Measurements from ENCODE around the gene NPPA.

NPPA gene

DNA sequence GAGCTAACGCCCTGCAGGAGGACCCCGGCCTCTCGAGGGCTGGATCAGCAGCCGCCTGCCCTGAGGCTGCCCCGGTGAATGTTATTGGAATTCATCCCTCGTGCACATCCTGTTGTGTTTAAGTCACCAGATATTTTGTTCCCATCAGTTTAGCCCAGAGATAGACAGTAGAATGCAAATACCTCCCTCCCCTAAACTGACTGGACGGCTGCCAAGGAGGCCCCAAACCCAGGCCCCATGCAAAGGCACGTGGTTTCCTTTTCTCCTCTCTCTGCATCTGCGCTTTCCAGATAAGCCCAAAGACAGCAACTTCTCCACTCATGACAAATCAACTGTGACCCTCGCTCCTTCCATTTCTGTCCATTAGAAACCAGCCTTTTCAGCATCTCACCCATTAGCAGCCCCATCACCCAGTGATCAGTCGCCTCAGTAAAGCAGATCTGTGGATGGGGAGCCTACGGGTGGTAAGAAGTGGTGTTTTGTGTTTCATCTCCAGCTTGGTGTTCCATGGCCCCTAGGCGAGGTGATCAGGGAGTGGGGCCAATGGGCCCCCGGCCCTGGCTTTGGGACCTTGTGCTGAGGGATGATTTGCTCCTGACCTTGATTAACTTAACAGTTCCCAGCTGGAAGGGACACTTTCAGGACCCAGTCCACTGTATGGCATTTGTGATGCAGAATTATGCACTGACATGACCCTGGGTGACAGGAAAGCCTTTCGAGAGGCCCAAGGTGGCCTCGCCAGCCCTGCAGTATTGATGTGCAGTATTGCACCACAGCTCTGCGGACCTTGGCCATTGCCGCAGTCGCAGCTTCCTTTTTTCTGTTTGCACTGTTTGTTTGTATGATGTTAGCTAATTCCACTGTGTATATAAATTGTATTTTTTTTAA, 5.2 kb downstream of the NPPA start:
- DNase-seq (ENCODE audit: low read depth): no peak

GRCh38 chr1:11841245-11842153, 6.1 kb downstream of the NPPA start:
- DNase-seq (ENCODE audit: low read depth): no peak

DNA sequence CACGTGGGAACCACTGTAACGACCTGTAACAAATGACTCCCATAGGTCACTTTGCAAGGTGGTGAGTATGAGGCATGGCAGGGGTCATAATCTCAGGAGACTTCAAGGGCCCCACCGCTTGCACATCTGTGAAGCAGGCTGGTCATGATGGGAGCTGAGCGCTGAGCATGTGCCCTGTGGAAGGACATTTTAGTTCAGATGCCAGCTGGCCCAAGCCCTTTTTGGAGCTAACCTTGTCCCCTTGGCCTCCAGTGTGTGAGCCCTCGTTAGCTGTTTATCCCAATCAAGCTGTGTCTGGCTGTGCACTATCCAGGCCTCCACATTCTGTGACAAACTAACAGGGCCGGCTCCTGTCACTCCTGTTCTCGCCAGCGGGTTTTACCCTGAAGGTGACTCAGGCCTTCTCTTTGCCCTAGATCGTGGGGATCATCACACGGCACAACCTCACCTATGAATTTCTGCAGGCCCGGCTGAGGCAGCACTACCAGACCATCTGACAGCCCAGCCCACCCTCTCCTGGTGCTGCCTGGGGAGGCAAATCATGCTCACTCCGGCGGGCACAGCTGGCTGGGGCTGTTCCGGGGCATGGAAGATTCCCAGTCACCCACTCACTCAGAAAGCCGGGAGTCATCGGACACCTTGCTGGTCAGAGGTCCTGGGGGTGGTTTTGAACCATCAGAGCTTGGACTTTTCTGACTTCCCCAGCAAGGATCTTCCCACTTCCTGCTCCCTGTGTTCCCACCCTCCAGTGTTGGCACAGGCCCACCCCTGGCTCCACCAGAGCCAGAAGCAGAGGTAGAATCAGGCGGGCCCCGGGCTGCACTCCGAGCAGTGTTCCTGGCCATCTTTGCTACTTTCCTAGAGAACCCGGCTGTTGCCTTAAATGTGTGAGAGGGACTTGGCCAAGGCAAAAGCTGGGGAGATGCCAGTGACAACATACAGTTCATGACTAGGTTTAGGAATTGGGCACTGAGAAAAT, 7.6 kb downstream of the NPPA start:
- DNase-seq (ENCODE audit: low read depth): no peak

DNA sequence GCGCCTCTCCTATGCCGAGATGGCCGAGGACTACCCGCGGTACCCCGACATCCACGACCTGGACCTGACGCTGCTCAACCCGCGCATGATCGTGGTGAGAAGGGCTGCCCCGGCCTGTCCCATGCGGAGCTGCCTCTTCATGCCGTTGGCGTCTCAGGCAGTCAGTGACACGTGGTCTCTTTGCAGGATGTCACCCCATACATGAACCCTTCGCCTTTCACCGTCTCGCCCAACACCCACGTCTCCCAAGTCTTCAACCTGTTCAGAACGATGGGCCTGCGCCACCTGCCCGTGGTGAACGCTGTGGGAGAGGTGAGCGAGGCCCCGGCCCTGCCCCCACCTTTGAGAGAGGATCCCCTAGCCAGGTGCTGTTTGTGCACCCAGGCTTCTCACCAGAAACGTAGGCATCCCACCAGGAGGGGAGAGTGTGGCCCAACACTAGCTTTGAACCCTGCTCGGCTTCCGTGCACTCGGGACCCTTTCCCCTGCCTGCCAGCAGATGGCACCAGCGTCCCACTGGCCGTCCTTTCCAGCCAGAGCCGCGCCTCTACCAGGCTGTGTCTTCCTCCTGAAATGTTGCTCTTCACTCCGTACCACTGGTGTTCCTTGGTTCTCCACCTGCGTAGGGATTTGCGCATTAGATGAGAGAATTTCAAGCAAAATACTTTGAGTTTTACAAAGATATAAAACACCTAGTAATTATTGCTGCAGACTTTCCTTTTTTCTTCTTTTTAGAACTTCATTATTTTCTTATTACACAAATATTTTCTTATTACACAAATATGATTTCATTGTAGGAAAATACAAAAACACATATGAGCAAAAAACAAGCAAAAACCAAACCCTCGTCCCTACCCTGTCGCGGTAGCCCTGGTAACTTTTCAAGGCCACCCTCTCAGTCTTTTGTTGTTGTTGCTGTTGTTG, 9.0 kb downstream of the NPPA start:
- peak; percentile 33 for DNase-seq (ENCODE audit: low read depth)

DNA sequence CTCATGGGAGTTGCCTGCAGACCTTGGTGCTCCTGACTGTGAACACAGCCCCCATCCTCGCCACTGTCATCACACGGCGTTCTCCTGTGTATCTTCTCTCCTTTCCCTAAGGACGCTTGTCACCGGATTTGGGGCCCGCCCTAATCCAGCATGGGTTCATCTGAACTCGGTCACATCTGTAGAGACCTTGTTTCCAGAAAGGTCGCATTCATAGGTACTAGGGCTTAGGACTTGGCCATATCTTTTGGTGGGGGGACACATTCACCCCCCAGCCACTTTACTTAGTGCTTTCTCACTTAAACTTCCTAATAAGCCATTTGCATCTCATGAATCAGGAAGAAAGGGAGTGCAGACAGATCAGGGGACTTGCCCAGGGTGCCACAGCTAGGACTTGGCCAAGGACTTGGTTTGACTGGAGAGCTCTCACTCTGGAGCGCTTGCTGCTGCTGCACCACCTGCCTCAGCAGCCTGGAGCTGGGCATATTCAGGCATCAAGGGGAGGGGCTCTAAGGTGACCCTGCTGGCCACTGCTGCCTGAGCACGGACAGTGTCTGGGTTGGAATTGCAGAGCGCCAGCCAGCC, 9.7 kb downstream of the NPPA start:
- DNase-seq (ENCODE audit: low read depth): no peak

DNA sequence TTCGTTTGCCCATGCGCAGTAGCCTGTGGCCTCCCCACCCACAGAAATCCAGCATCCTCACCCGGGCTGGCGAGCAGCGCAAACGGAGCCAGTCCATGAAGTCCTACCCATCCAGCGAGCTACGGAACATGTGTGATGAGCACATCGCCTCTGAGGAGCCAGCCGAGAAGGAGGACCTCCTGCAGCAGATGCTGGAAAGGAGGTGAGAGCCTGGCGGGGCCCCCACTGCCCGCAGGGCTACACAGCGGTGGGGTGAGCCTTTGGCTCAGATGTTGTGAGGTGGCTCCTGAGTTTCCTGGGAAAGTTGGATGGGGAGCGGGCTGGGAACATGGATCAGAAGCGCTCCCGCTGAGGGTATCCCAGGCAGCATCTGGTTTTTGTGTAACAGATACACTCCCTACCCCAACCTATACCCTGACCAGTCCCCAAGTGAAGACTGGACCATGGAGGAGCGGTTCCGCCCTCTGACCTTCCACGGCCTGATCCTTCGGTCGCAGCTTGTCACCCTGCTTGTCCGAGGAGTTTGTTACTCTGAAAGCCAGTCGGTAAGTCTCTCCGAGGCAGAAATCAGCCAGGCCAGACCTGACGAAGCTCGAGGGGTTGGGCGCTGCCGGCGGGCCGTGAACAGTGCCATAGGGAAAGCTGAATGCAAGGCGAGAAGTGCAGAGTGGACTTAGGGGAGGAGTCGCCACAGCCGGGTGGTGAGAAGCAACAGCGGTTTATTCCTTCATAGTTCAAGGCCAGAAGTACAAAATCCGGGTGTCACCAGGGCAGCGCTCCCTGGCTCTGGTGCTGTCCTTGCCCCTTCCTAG, 10.4 kb downstream of the NPPA start:
- DNase-seq (ENCODE audit: low read depth): no peak

DNA sequence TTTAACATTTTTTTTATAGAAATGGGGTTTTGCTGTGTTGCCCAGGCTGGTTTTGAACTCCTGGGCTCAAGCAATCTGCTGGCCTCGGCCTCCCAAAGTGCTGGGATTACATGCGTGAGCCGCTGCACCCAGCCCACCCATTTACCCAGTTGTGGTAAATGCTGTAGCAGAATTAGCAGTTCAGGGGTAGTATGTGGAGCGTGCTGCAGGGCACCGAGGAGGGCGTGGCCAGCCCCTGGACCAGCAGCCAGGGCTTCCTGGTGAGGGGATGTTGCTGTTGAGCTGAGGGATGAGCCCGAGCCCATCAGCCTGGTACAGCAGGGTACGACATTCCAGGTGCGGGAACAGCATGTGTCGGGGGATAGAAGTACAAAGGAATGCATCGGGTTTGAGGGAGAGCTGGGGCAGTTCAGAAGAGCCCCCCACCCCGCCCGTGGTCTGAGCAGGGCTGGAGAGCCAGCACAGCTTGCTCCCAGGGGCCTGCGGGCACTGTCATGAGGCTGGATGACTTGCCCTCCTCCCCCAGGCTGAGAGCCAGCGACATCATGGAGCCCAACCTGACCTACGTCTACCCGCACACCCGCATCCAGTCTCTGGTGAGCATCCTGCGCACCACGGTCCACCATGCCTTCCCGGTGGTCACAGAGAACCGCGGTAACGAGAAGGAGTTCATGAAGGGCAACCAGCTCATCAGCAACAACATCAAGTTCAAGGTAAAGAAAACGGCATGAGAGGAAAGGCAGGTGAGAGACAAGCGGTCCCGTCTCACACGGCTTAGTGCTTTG, 11.9 kb downstream of the NPPA start:
- no peak for DNase-seq (ENCODE audit: low read depth)

DNA sequence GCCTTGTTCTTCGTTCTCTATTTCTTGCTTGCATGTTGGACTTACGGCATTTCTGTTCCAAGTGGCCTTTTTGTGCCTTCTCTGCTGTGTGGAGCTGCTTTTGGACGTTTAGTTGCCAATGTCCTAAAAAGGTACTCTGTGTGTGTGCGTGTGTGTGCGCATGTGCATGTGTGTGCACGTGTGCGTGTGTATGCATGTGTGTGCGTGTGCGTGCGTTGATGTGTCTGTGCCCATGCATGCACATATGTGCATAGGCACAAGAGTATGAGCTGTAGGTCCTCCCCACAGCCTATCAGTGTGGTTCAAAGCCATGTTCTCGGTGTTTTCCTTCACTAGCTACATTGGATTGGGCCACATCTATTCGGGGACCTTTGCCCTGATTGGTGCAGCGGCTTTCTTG, 13.7 kb downstream of the NPPA start:
- no peak for DNase-seq (ENCODE audit: low read depth)

DNA sequence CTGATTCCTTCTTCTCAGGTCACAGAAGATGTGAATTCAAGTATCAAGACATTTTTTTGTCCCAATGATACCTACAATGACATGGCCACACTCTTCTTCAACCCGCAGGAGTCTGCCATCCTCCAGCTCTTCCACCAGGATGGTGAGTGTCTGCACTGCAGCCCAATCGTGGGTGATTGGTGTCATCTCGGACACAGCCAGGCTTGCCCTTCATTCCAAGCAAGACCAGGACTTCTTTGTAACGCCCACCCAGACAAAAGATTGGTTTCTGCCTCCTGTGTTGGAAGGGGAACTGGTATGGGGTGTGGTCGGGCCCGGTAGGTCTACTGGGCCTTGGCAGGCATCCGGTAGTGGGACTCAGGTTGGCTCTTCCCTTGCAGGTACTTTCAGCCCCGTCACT, 14.1 kb downstream of the NPPA start:
- no peak for DNase-seq (ENCODE audit: low read depth)

GRCh38 chr1:11831945-11832725, 15.4 kb downstream of the NPPA start:
- no peak for DNase-seq (ENCODE audit: low read depth)

DNA sequence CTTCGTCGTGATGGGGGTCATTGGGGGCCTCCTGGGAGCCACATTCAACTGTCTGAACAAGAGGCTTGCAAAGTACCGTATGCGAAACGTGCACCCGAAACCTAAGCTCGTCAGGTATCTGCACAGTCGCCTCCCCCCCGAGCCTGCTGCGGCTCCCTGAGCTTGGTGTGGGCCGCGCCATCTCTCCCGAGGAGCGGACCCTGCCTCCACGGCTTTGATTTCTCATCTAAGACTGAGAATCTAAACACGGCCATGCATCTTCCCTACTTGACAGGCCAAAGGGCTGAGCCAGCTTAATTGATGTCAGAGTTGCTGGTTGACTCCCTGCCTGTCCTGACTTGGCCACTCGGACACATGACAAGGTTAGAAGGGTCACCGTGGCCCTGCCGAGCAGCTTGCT, 19.1 kb downstream of the NPPA start:
- no peak for DNase-seq (ENCODE audit: low read depth)

DNA sequence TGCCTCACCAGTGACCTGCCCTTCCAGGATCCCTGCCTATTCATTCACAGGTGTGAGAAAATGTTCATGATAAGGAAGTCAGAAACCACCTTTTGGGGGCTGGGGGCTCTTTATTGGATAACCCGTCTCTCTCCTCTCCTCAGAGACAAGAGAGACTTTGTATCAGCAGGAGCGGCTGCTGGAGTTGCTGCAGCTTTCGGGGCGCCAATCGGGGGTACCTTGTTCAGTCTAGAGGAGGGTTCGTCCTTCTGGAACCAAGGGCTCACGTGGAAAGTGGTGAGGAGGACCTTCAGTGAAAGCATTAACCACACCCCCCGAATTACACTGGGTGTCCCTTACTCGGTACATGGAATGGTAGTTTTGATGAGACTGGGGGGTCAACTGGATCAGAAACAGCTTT, 20.6 kb downstream of the NPPA start:
- DNase-seq (ENCODE audit: low read depth): no peak

DNA sequence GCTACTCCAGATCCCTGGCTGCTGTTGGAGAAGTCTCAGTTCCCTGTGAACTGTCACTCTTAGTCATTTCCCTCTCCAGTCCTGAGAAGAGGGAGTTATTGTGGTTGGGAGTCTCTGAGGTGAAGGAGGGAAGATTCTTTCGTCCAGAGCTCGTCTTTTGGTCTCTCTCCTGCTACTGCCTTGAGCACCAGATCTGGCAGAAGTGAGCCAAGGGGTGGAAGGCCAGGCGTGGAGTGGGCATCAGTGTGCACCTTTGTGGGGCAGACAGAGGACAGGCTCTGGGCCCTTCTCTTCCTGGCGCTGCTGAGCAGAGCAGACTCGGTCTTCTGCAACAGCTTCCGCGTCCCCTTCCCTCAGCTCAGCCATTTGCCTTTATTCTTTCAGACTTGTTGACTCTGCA, 22.5 kb downstream of the NPPA start:
- no peak for DNase-seq (ENCODE audit: low read depth)

DNA sequence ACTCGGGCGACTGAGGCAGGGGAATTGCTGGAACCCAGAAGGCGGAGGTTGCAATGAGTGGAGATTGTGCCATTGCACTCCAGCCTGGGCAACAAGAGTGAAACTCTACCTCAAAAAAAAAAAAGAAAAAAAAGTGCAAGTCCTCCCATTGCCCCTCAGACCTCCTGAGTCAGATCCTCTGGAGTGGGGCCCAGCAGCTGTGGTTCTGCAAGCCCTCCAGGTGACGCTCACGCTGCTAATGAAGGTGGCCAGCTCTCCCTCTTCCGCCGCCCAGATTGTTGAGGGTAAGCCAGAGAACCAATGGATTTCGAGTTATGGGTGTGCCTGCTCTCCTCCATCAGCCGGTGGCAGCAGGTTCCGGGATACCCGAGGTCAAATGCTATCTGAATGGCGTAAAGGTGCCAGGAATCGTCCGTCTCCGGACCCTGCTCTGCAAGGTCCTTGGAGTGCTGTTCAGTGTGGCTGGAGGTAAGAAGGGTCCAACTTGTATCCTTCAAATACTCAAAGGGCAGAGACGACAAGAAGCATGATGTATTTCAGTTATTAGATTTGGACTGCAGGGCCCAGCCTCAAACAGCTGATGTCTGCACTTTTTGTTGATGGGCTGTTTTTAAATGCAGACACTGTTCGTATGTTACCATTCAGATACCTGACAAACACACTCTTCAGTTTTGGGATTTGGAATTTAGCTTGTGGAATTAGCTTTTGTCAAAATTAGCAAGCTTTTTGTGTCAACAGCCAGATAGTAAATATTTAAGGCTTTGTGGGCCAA, 24.0 kb downstream of the NPPA start:
- DNase-seq (ENCODE audit: low read depth): no peak

DNA sequence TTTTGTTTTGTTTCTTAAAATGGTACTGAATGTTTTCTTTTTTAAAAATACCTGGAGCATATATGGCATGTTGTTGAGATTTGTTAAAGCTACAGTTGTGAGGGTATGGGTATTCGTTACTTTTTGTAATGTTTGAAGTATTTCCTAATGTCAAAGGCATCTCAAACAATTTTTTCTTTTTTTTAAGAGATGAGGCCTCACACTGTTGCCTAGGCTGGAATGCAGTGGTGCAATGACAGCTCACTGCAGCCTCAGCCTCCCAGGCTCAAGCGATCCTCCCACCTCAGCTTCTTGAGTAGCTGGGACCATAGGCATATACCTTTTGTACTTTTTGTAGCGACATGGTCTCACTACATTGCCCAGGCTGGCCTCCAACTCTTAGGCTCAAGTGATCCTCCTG, 25.5 kb downstream of the NPPA start:
- DNase-seq (ENCODE audit: low read depth): no peak

GRCh38 chr1:11817192-11817591, 30.4 kb downstream of the NPPA start:
- DNase-seq (ENCODE audit: low read depth): no peak

DNA sequence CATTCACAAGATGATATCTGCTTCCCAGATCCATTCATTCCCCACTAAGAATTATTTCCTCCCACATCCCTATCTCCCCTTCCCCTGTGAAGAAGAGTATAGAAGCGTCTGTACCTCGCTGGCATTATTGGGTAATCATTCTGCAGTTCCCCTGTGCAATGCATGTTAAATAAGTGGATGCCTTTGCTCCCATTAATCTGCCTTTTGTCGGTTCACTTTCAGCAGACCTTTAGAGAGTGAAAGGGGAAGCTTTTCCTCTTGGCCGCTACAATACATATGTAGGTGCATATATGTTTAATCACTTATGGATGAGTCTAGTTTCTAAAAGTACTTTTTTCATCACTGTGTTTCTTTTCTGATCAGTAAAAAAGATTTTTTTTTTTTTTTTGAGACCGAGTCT, 34.6 kb downstream of the NPPA start:
- DNase-seq (ENCODE audit: low read depth): no peak
